ENCODE results near the gene TNFRSF8.

TNFRSF8 gene

GRCh38 chr1:12021616-12022015 lies 41.5 kb upstream of the TNFRSF8 start:
- Histone ChIP-seq H3K27ac (ENCODE audit: low read depth, low read length) (no peak overlapping the region), H3K79me2 (ENCODE audit: insufficient read depth, low read length) (peaks cover 12% of the 10 kb centered on the region), H3F3A (ENCODE audit: insufficient read depth) (peaks cover under 1% of the 10 kb centered on the region), H3K9me2 (replicated peaks; ENCODE audit: insufficient read depth, low read length) (no peaks in the 10 kb centered on the region), H3K9me3 (ENCODE audit: insufficient read depth, low read length) (no peaks in the 10 kb centered on the region), H2AFZ (ENCODE audit: low read depth, low read length, severe bottlenecking) (no peak overlapping the region), H3K4me2 (ENCODE audit: low read depth, low read length, poor library complexity, severe bottlenecking) (no peak overlapping the region), H3K4me3 (ENCODE audit: insufficient read depth, low read length, poor library complexity, severe bottlenecking) (no peak overlapping the region), H3K9ac (ENCODE audit: low read length) (no peak overlapping the region), H4K20me1 (ENCODE audit: low read depth, low read length) (no peaks in the 10 kb centered on the region), H3K36me3 (ENCODE audit: low read length) (no peaks in the 10 kb centered on the region; the same call in 1 of the 2 replicates), H3K27me3 (ENCODE audit: low read length) (no peaks in the 10 kb centered on the region)
- no peak for TF ChIP-seq CTCF (IDR thresholded peaks at IDR 0.05; ENCODE audit: insufficient read depth, low read length, poor library complexity, severe bottlenecking)
- no peak for TF ChIP-seq EZH2phosphoT487 (conservative IDR thresholded peaks at IDR 0.05; ENCODE audit: low read length)

DNA sequence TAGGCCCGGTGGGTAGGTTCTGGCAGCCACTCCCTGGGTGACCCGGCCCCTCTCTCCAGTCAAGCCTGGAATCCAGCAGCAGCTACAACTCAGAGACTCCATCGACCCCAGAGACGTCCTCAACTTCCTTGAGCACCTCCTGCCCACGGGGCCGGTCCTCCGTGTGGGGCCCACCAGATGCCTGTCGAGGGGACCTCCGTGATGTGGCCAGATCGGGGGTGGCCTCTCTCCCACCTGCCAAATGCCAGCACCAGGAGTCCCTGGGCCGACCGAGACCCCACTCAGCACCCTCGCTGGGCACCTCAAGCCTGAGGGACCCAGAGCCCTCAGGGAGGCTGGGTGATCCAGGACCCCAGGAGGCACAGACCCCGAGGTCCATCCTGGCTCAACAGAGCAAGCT lies 41.1 kb upstream of the TNFRSF8 start:
- Histone ChIP-seq H3K9me2 (replicated peaks; ENCODE audit: insufficient read depth, low read length) (no peaks in the 10 kb centered on the region), H3K4me3 (ENCODE audit: insufficient read depth, low read length, poor library complexity, severe bottlenecking) (no peak overlapping the region), H3K9me3 (ENCODE audit: insufficient read depth, low read length) (no peaks in the 10 kb centered on the region), H4K20me1 (ENCODE audit: low read depth, low read length) (no peaks in the 10 kb centered on the region), H3K9ac (ENCODE audit: low read length) (no peak overlapping the region), H3K4me2 (ENCODE audit: low read depth, low read length, poor library complexity, severe bottlenecking) (no peak overlapping the region), H3F3A (ENCODE audit: insufficient read depth) (no peaks in the 10 kb centered on the region), H3K27me3 (ENCODE audit: low read length) (no peaks in the 10 kb centered on the region), H3K36me3 (ENCODE audit: low read length) (no peaks in the 10 kb centered on the region; the same call in 1 of the 2 replicates), H2AFZ (ENCODE audit: low read depth, low read length, severe bottlenecking) (no peak overlapping the region), H3K27ac (ENCODE audit: low read depth, low read length) (no peak overlapping the region), H3K79me2 (ENCODE audit: insufficient read depth, low read length) (peaks cover 12% of the 10 kb centered on the region)
- TF ChIP-seq CTCF (IDR thresholded peaks at IDR 0.05; ENCODE audit: insufficient read depth, low read length, poor library complexity, severe bottlenecking) (no peak), EZH2phosphoT487 (conservative IDR thresholded peaks at IDR 0.05; ENCODE audit: low read length) (no peak)

DNA sequence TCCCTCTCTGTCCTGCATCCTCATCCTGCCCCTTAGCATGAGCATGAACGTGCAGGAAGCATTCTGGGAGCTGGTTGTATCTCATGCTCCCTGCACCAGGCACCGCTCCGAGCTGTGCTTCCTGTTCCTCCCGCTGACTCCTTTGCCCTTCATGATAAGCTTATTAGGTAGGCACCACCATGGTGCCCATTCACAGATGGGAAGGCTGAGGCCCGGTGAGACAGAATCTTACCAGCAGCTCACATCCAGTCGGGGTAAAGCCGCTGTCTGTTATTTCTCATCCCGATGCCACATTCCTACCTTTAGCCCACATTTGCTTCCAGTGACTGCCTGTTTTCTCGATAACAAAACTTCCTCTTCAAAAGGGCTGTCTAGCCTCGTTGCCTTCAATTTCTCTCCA lies 36.5 kb upstream of the TNFRSF8 start:
- Histone ChIP-seq H3K27me3 (ENCODE audit: low read length) (no peaks in the 10 kb centered on the region), H3K79me2 (ENCODE audit: insufficient read depth, low read length) (no peaks in the 10 kb centered on the region; the same call in 1 of the 2 replicates), H3K9me3 (ENCODE audit: insufficient read depth, low read length) (no peaks in the 10 kb centered on the region), H3K4me3 (ENCODE audit: insufficient read depth, low read length, poor library complexity, severe bottlenecking) (no peak overlapping the region), H3K27ac (ENCODE audit: low read depth, low read length) (no peak overlapping the region), H3K36me3 (ENCODE audit: low read length) (no peaks in the 10 kb centered on the region; the same call in 1 of the 2 replicates), H3K9ac (ENCODE audit: low read length) (no peak overlapping the region), H3F3A (ENCODE audit: insufficient read depth) (no peaks in the 10 kb centered on the region), H4K20me1 (ENCODE audit: low read depth, low read length) (no peaks in the 10 kb centered on the region), H3K4me2 (ENCODE audit: low read depth, low read length, poor library complexity, severe bottlenecking) (no peak overlapping the region), H2AFZ (ENCODE audit: low read depth, low read length, severe bottlenecking) (no peak overlapping the region), H3K9me2 (replicated peaks; ENCODE audit: insufficient read depth, low read length) (no peaks in the 10 kb centered on the region)
- no peak for TF ChIP-seq EZH2phosphoT487 (conservative IDR thresholded peaks at IDR 0.05; ENCODE audit: low read length)
- TF ChIP-seq CTCF (IDR thresholded peaks at IDR 0.05; ENCODE audit: insufficient read depth, low read length, poor library complexity, severe bottlenecking): no peak

All from SU-DHL-6 (cell line).